MCF 10A (cell line): ENCODE data around the gene EPHB1. TPM values are rescaled to one million over a fixed set of nuclear protein-coding genes. Genes with fewer than 3 reads are reported as not detected.

ENCODE experiments used
- BruUV-seq: library from RNA; stranded (reverse); fragments of 400-500 nt; replicated peaks from 2 replicates; lab custom pipeline; 2021; lab: Mats Ljungman, UMichigan
- CTCF ChIA-PET: fragments of 300-600 bp; sonication (Branson Sonifier 250); formaldehyde crosslinking; extraction: SDS; loops from one replicate; lab custom pipeline; 2021; ENCODE audit warnings: antibody characterized with exemption, inconsistent platforms; lab: Yijun Ruan, JAX
- POLR2A ChIA-PET: fragments of 300-600, 350-650 bp; sonication (Branson Sonifier 250); formaldehyde crosslinking; extraction: SDS; loops from one replicate; lab custom pipeline; 2020; ENCODE audit warnings: antibody characterized with exemption, inconsistent platforms; lab: Yijun Ruan, JAX
- DNase-seq: peaks from one replicate; pipeline ENCODE4 v3.0.0-alpha.2; 2018; ENCODE audit not compliant: unreplicated experiment
- H3K27ac Mint-ChIP-seq: one replicate; pipeline ENCODE4 v1.8.0; 2022; ENCODE audit warnings: mild to moderate bottlenecking, low read depth, mixed read lengths; ENCODE audit not compliant: unreplicated experiment
- H3K27me3 Mint-ChIP-seq: one replicate; pipeline ENCODE4 v1.8.0; 2022; ENCODE audit warnings: mixed read lengths; ENCODE audit not compliant: insufficient read depth, unreplicated experiment
- H3K36me3 Mint-ChIP-seq: one replicate; pipeline ENCODE4 v1.8.0; 2022; ENCODE audit warnings: mild to moderate bottlenecking, moderate library complexity, mixed read lengths; ENCODE audit not compliant: insufficient read depth, unreplicated experiment
- H3K4me1 Mint-ChIP-seq: one replicate; pipeline ENCODE4 v1.8.0; 2022; ENCODE audit warnings: mixed read lengths; ENCODE audit not compliant: insufficient read depth, unreplicated experiment
- H3K4me3 Mint-ChIP-seq: one replicate; pipeline ENCODE4 v1.8.0; 2022; ENCODE audit warnings: mild to moderate bottlenecking, moderate library complexity, mixed read lengths; ENCODE audit not compliant: unreplicated experiment
- H3K9me3 Mint-ChIP-seq: one replicate; pipeline ENCODE4 v1.8.0; 2022; ENCODE audit warnings: mixed read lengths; ENCODE audit not compliant: unreplicated experiment
- CTCF ChIP-seq: fragments of 200-600 bp; IDR thresholded peaks from one replicate; pipeline ENCODE4 v1.8.0; 2022; ENCODE audit warnings: antibody characterized with exemption, mild to moderate bottlenecking; ENCODE audit not compliant: unreplicated experiment
- intact Hi-C: fragments of 100-400 bp; cut with micrococcal nuclease; formaldehyde crosslinking; loops from 2 replicates; pipeline ENCODE4 v1.14.1; 2022
- total RNA-seq: library from RNA; stranded (reverse); gene quantifications from 2 replicates; pipeline ENCODE4 v1.2.3, GENCODE V29; 2022

EPHB1 gene
- total RNA-seq, 1 experiment from 2014 or later: not detected

DNA sequence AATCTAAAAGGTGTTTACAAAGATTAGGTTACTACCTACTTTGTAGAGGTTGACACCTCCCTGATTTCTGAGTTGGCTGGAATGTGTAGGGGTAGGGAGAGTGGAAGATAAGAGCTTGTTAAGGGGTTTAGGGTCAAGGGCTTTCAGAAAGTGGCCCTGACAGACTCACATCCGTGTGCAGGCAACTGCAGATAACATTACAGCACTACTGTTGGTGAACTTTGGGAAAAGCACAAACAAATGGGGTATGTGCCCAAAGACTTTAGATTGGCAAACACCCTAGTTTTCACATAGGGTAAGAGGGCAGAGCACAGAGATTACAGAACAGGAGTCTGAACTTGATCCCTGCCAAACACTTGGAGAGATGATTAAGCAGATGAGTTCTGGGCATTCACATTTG, 375.7 kb downstream of the EPHB1 start:
- ChIA-PET CTCF (no interaction called here), POLR2A (no interaction called here)
- TF ChIP-seq CTCF: no peak
- no peaks in the 10 kb centered on the region for H3K27me3 Mint-ChIP-seq
- no TSS peak for BruUV-seq
- H3K4me1 Mint-ChIP-seq: no peaks in the 10 kb centered on the region
- intact Hi-C loops: no loop called here
- H3K36me3 Mint-ChIP-seq: no peaks in the 10 kb centered on the region
- no peak overlapping the region for H3K4me3 Mint-ChIP-seq
- H3K9me3 Mint-ChIP-seq: peaks cover 20% of the 10 kb centered on the region
- DNase-seq: no peak
- no peak overlapping the region for H3K27ac Mint-ChIP-seq

DNA sequence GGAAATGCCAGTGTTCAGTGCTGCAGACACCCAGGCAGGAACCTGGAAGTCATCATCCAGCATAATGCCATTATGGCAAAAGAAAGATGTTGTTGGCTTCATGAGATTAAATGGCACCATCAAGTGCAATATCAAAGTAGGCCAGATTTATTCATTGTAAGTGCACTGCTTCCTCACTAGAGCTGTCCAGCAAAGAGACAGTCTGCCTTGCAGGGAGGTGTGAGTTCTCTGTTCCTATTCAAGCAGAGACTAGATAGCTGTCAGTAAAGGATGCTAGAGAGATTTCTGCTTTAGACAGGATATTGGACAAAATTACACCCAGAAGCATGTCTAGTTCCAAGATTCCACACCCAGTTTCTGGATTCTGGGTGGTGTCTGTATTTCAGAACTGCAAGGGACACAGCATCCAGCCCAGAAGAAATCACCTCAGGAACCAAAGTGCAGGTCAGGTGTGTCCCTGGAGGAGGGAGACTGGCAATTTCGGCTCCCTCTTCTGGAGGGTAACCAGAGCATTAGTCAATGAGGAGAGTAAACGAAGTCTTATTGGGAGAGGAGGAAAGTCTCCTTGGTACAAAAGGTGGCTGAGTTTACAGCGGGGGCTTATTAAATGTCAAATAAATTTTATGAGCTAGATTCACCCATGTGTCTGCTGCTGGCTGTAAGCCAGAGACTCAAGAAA, 377.3 kb downstream of the EPHB1 start:
- TF ChIP-seq CTCF: no peak
- BruUV-seq: no TSS peak
- intact Hi-C loops: no loop called here
- peaks cover 28% of the 10 kb centered on the region for H3K9me3 Mint-ChIP-seq
- no peak overlapping the region for H3K27ac Mint-ChIP-seq
- H3K27me3 Mint-ChIP-seq: no peaks in the 10 kb centered on the region
- ChIA-PET CTCF (no interaction called here), POLR2A (no interaction called here)
- DNase-seq: no peak
- no peak overlapping the region for H3K4me3 Mint-ChIP-seq
- no peaks in the 10 kb centered on the region for H3K36me3 Mint-ChIP-seq
- no peaks in the 10 kb centered on the region for H3K4me1 Mint-ChIP-seq

GRCh38 chr3:135175728-135176277, 380.7 kb downstream of the EPHB1 start:
- H3K27me3 Mint-ChIP-seq: no peaks in the 10 kb centered on the region
- H3K27ac Mint-ChIP-seq: no peak overlapping the region
- TF ChIP-seq CTCF: no peak
- POLR2A ChIA-PET: no interaction called here
- H3K4me1 Mint-ChIP-seq: no peaks in the 10 kb centered on the region
- intact Hi-C loops: no loop called here
- no peaks in the 10 kb centered on the region for H3K36me3 Mint-ChIP-seq
- H3K9me3 Mint-ChIP-seq: peaks cover 46% of the 10 kb centered on the region
- no TSS peak for BruUV-seq
- H3K4me3 Mint-ChIP-seq: no peak overlapping the region
- no peak for DNase-seq
- CTCF ChIA-PET: no interaction called here

- H3K36me3 Mint-ChIP-seq: no peaks in the 10 kb centered on the region
- H3K4me3 Mint-ChIP-seq: no peak overlapping the region
- BruUV-seq: no TSS peak
- no peak for TF ChIP-seq CTCF
- H3K4me1 Mint-ChIP-seq: no peaks in the 10 kb centered on the region
- CTCF ChIA-PET: no interaction called here
- H3K9me3 Mint-ChIP-seq: peaks cover 46% of the 10 kb centered on the region
- H3K27me3 Mint-ChIP-seq: no peaks in the 10 kb centered on the region
- H3K27ac Mint-ChIP-seq: no peak overlapping the region
- POLR2A ChIA-PET: no interaction called here
- intact Hi-C loops: no loop called here
- DNase-seq: no peak
These were observed 381.8 kb downstream of the EPHB1 start for GRCh38 chr3:135176881-135177280.
